WTC11 (cell line): ENCODE data around the gene RANBP9. TPM values are rescaled to one million over a fixed set of nuclear protein-coding genes. Genes with fewer than 3 reads are reported as not detected.
A peak's percentile ranks its signal among the peaks of the same experiment; 100 is the strongest.

Source experiments
- ATAC-seq: fragments of 200-7000 bp; cut with Tn5 transposase; 2 replicates; pipeline ENCODE4 v1.10.0; 2021; ENCODE audit warnings: mild to moderate bottlenecking, moderate library complexity
- CTCF ChIA-PET: fragments of 300-600 bp; sonication (Branson Sonifier 250); formaldehyde crosslinking; loops from one replicate; lab custom pipeline; 2021; ENCODE audit warnings: antibody characterized with exemption; lab: Charles Lee
- POLR2A ChIA-PET: fragments of 350-600 bp; sonication (Branson Sonifier 250); formaldehyde crosslinking; loops from one replicate; lab custom pipeline; 2021; ENCODE audit warnings: antibody characterized with exemption; lab: Charles Lee
- DNase-seq: peaks from one replicate; pipeline ENCODE4 v3.0.0; 2021; ENCODE audit warnings: low spot score
- H3K27ac Mint-ChIP-seq: 2 replicates; pipeline ENCODE4 v1.8.0; 2021; ENCODE audit warnings: mixed read lengths
- H3K27me3 Mint-ChIP-seq: 2 replicates; pipeline ENCODE4 v1.8.0; 2021; ENCODE audit warnings: low read depth, mild to moderate bottlenecking, moderate library complexity, mixed read lengths
- H3K36me3 Mint-ChIP-seq: 2 replicates; pipeline ENCODE4 v1.8.0; 2021; ENCODE audit warnings: mixed read lengths
- H3K4me1 Mint-ChIP-seq: 2 replicates; pipeline ENCODE4 v1.8.0; 2022; ENCODE audit warnings: mixed read lengths
- H3K4me3 Mint-ChIP-seq: 2 replicates; pipeline ENCODE4 v1.8.0; 2021; ENCODE audit warnings: mild to moderate bottlenecking, moderate library complexity, mixed read lengths
- H3K9me3 Mint-ChIP-seq: 2 replicates; pipeline ENCODE4 v1.8.0; 2021; ENCODE audit warnings: mixed read lengths
- ATF2 ChIP-seq: sonication (generic); formaldehyde crosslinking; IDR thresholded peaks from 2 replicates; pipeline ENCODE4 v1.8.1; 2022; ENCODE audit warnings: low read depth, missing genetic modification reagents, borderline replicate concordance
- ATF6 ChIP-seq: sonication (generic); formaldehyde crosslinking; IDR thresholded peaks from 2 replicates; pipeline ENCODE4 v1.8.1; 2023; ENCODE audit warnings: mild to moderate bottlenecking, missing genetic modification reagents
- CREB1 ChIP-seq: sonication (generic); formaldehyde crosslinking; IDR thresholded peaks from 2 replicates; pipeline ENCODE4 v1.8.0; 2023; ENCODE audit warnings: mild to moderate bottlenecking, missing genetic modification reagents
- ESRRA ChIP-seq: sonication (generic); formaldehyde crosslinking; IDR thresholded peaks from 2 replicates; pipeline ENCODE4 v1.8.1; 2022; ENCODE audit warnings: mild to moderate bottlenecking, missing genetic modification reagents, borderline replicate concordance
- ETV6 ChIP-seq: sonication (generic); formaldehyde crosslinking; IDR thresholded peaks from 2 replicates; pipeline ENCODE4 v1.8.1; 2022; ENCODE audit warnings: mild to moderate bottlenecking, missing genetic modification reagents
- FOXP4 ChIP-seq: sonication (generic); formaldehyde crosslinking; IDR thresholded peaks from 2 replicates; pipeline ENCODE4 v1.8.0; 2022; ENCODE audit warnings: mild to moderate bottlenecking, missing genetic modification reagents
- GABPB1 ChIP-seq: sonication (generic); formaldehyde crosslinking; IDR thresholded peaks from 2 replicates; pipeline ENCODE4 v1.8.1; 2023; ENCODE audit warnings: mild to moderate bottlenecking, missing genetic modification reagents
- GRHL2 ChIP-seq: fragments of 250-450 bp; sonication (Bioruptor Pico); IDR thresholded peaks from 2 replicates; pipeline ENCODE4 v1.8.0; 2022; ENCODE audit warnings: mild to moderate bottlenecking, moderate library complexity; ENCODE audit not compliant: insufficient replicate concordance, severe bottlenecking
- KAT7 ChIP-seq: sonication (generic); formaldehyde crosslinking; IDR thresholded peaks from 2 replicates; pipeline ENCODE4 v1.8.1; 2023; ENCODE audit warnings: missing genetic modification reagents, mild to moderate bottlenecking, borderline replicate concordance
- MAX ChIP-seq: sonication (generic); formaldehyde crosslinking; IDR thresholded peaks from 2 replicates; pipeline ENCODE4 v1.8.0; 2022; ENCODE audit warnings: mild to moderate bottlenecking, missing genetic modification reagents
- MLX ChIP-seq: sonication (generic); formaldehyde crosslinking; IDR thresholded peaks from 2 replicates; pipeline ENCODE4 v1.8.1; 2023; ENCODE audit warnings: mild to moderate bottlenecking, missing genetic modification reagents, moderate library complexity
- TEAD4 ChIP-seq: sonication (generic); formaldehyde crosslinking; IDR thresholded peaks from 2 replicates; pipeline ENCODE4 v1.8.0; 2022; ENCODE audit warnings: mild to moderate bottlenecking, missing genetic modification reagents
- ZNF263 ChIP-seq: sonication (generic); formaldehyde crosslinking; IDR thresholded peaks from 2 replicates; pipeline ENCODE4 v1.8.1; 2022; ENCODE audit warnings: low read depth, mild to moderate bottlenecking, moderate library complexity, missing genetic modification reagents
- ZNF317 ChIP-seq: sonication (generic); formaldehyde crosslinking; IDR thresholded peaks from 2 replicates; pipeline ENCODE4 v1.8.1; 2023; ENCODE audit warnings: low read depth, mild to moderate bottlenecking, moderate library complexity, missing genetic modification reagents, borderline replicate concordance
- ZNF416 ChIP-seq: fragments of 250-450 bp; sonication (Bioruptor Pico); IDR thresholded peaks from 2 replicates; pipeline ENCODE4 v1.9.0; 2021; ENCODE audit warnings: mild to moderate bottlenecking, inconsistent platforms
- ZNF423 ChIP-seq: fragments of 250-450 bp; sonication (Bioruptor Pico); IDR thresholded peaks from 2 replicates; pipeline ENCODE4 v2.1.2; 2022; ENCODE audit warnings: mild to moderate bottlenecking, moderate library complexity
- ZNF425 ChIP-seq: fragments of 250-450 bp; sonication (Bioruptor Pico); conservative IDR thresholded peaks from 2 replicates; pipeline ENCODE4 v1.9.0; 2021; ENCODE audit warnings: mild to moderate bottlenecking
- ZNF532 ChIP-seq: fragments of 250-450 bp; sonication (Bioruptor Pico); IDR thresholded peaks from 2 replicates; pipeline ENCODE4 v1.9.0; 2021; ENCODE audit warnings: mild to moderate bottlenecking, borderline replicate concordance
- ZNF671 ChIP-seq: fragments of 250-450 bp; sonication (Bioruptor Pico); IDR thresholded peaks from 2 replicates; pipeline ENCODE4 v1.8.0; 2021; ENCODE audit warnings: mild to moderate bottlenecking
- ZSCAN18 ChIP-seq: fragments of 250-450 bp; sonication (Bioruptor Pico); IDR thresholded peaks from 2 replicates; pipeline ENCODE4 v2.1.2; 2022; ENCODE audit warnings: mild to moderate bottlenecking, moderate library complexity
- total RNA-seq: library from RNA; stranded (reverse); gene quantifications from 3 replicates; pipeline ENCODE4 v1.2.3, GENCODE V29; 2021

The RANBP9 gene
- total RNA-seq, 1 experiment from 2014 or later: 33.4 TPM

GRCh38 chr6:13664703-13665352 is 46.8 kb downstream of the RANBP9 start (continued):
- TF ChIP-seq ZSCAN18 (CRISPR knock-in tag) (no peak), ATF2 (CRISPR knock-in tag) (no peak), ETV6 (CRISPR knock-in tag) (no peak)

- 0 out of 2 replicates have a peak overlapping the region, but pooled peaks have one; percentile 2 for H3K27ac Mint-ChIP-seq
- no peaks in the 10 kb centered on the region for H3K36me3 Mint-ChIP-seq
- H3K27me3 Mint-ChIP-seq: no peaks in the 10 kb centered on the region
- no peaks in the 10 kb centered on the region for H3K9me3 Mint-ChIP-seq
- no peak overlapping the region for H3K4me3 Mint-ChIP-seq
- ATAC-seq (no peak), DNase-seq (no peak)
- ChIA-PET POLR2A (no interaction called here), CTCF (no interaction called here)
- peaks cover 47% of the 10 kb centered on the region for H3K4me1 Mint-ChIP-seq
- TF ChIP-seq ZNF263 (CRISPR knock-in tag): no peak
- TF ChIP-seq ZNF425: no peak
- no peak for TF ChIP-seq ZNF532 (CRISPR knock-in tag)
- TF ChIP-seq FOXP4 (CRISPR knock-in tag): no peak
- no peak for TF ChIP-seq ATF6 (CRISPR knock-in tag)
- no peak for TF ChIP-seq ESRRA (CRISPR knock-in tag)
- no peak for TF ChIP-seq ZNF416 (CRISPR knock-in tag)
- no peak for TF ChIP-seq GABPB1 (CRISPR knock-in tag)
- TF ChIP-seq CREB1: no peak
- TF ChIP-seq MLX: no peak
- no peak for TF ChIP-seq KAT7
- TF ChIP-seq ZNF317 (CRISPR knock-in tag): no peak
- TF ChIP-seq MAX (CRISPR knock-in tag): no peak
- TF ChIP-seq ZNF671 (CRISPR knock-in tag): no peak
- no peak for TF ChIP-seq GRHL2 (CRISPR knock-in tag)
- TF ChIP-seq ZNF423 (CRISPR knock-in tag): no peak
- TF ChIP-seq TEAD4: no peak
Observed at GRCh38 chr6:13663986-13664385, 47.6 kb downstream of the RANBP9 start.
